Endodermal cell (in vitro differentiated cells): ENCODE data around the gene FTO. TPM values are rescaled to one million over a fixed set of nuclear protein-coding genes. Genes with fewer than 3 reads are reported as not detected.
A peak's percentile ranks its signal among the peaks of the same experiment; 100 is the strongest.

Source experiments
- DNase-seq: peaks from one replicate; pipeline ENCODE4 v3.0.0-alpha.2; 2017
- H3K27ac ChIP-seq: 2 replicates; pipeline ENCODE4 v1.5.1; 2013; ENCODE audit warnings: mild to moderate bottlenecking, low read depth, low read length, moderate library complexity
- H3K27me3 ChIP-seq: 2 replicates; pipeline ENCODE4 v1.6.1; 2013; ENCODE audit warnings: mild to moderate bottlenecking, low read length, moderate library complexity; ENCODE audit not compliant: insufficient read depth, control insufficient read depth, poor library complexity, severe bottlenecking
- H3K36me3 ChIP-seq: 2 replicates; pipeline ENCODE4 v1.7.0; 2013; ENCODE audit warnings: mild to moderate bottlenecking, low read length, moderate library complexity; ENCODE audit not compliant: control insufficient read depth, insufficient read depth
- H3K4me1 ChIP-seq: one replicate; pipeline ENCODE4 v1.7.0; 2013; ENCODE audit warnings: low read length; ENCODE audit not compliant: control insufficient read depth, insufficient read depth
- H3K4me3 ChIP-seq: 2 replicates; pipeline ENCODE4 v1.5.1; 2013; ENCODE audit warnings: mild to moderate bottlenecking, low read length, moderate library complexity
- H3K9ac ChIP-seq: 2 replicates; pipeline ENCODE4 v1.6.1; 2013; ENCODE audit warnings: mild to moderate bottlenecking, low read length, moderate library complexity; ENCODE audit not compliant: poor library complexity, severe bottlenecking; ENCODE audit errors: extremely low read depth
- H3K9me3 ChIP-seq: 2 replicates; pipeline ENCODE4 v1.6.1; 2013; ENCODE audit warnings: mild to moderate bottlenecking, low read length, moderate library complexity; ENCODE audit not compliant: control insufficient read depth
- H3K27ac Mint-ChIP-seq: 2 replicates; pipeline ENCODE4 v1.8.0; 2020; ENCODE audit warnings: mixed read lengths
- H3K27me3 Mint-ChIP-seq: 2 replicates; pipeline ENCODE4 v1.8.0; 2021; ENCODE audit warnings: mild to moderate bottlenecking, mixed read lengths; ENCODE audit not compliant: insufficient read depth
- H3K36me3 Mint-ChIP-seq: 2 replicates; pipeline ENCODE4 v1.8.0; 2020; ENCODE audit warnings: low read depth, mixed read lengths
- H3K4me1 Mint-ChIP-seq: 2 replicates; pipeline ENCODE4 v1.8.0; 2020; ENCODE audit warnings: mixed read lengths
- H3K4me3 Mint-ChIP-seq: 2 replicates; pipeline ENCODE4 v1.8.0; 2020; ENCODE audit warnings: mild to moderate bottlenecking, moderate library complexity, mixed read lengths
- H3K9me3 Mint-ChIP-seq: 2 replicates; pipeline ENCODE4 v1.8.0; 2020; ENCODE audit warnings: mild to moderate bottlenecking, mixed read lengths
- WGBS, 2 experiments: methylation state at CpG; one replicate each; pipeline versions ENCODE4 v1.1.5 to v1.1.7; 2013; ENCODE audit warnings: missing lambda C conversion rate in 2 of 2, mixed read lengths in 1 of 2; ENCODE audit not compliant: insufficient coverage in 1 of 2, insufficient read length in 1 of 2; 5-methylcytosine and 5-hydroxymethylcytosine counted together
- total RNA-seq, 2 donors: library from RNA; stranded (reverse); fragmentation: NEBNext Ultra II Directional in 1 of 2; extraction: Animal tissue kit (Norgen Biotek cat#: 25700) in 1 of 2; gene quantifications; 2 replicates in 1 of 2; 3 replicates in 1 of 2; pipeline ENCODE4 v1.2.1, GENCODE V29; 2021
- TF ChIP-seq, protein P1 (sequence below): fragments of 200-600 bp; sonication (generic); conservative IDR thresholded peaks from 2 replicates; pipeline ENCODE4 v1.5.0; 2021; ENCODE audit warnings: antibody characterized with exemption, mild to moderate bottlenecking

Gene FTO
- total RNA-seq, 2 donors from 2014 or later: 80.3 to 102 TPM

DNA sequence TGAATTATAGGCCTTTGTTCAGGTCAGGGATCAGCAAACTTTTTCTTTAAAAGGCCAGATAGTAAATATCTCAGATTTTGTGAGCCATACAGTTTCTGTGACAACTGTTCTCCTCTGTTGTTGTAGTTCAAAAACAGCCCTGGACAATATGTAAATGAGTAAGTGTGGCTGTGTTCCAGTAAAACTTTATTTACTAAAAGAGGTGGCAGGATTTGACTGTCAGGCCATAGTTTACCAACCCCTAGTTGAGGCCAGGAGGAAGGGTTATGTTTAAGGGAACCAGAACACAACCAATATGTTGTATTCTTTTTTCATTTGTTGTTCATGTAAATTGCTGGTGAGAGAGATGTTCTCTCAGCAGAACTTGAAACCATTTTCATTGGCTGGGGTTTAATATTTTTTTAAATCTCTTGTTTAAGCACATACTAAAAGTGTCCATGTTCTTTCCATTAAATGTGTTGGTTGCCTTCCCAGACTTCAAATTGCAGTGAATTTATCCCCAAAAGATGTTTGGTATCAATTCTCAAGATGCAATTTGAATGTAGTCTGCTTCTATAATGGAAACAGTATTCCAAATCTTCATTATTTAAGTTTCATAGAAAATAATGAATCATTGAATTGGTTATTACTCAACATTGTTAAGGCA, 260.3 kb downstream of the FTO start:
- H3K27me3 Mint-ChIP-seq: no peaks in the 10 kb centered on the region
- H3K36me3 Mint-ChIP-seq: no peaks in the 10 kb centered on the region
- Histone ChIP-seq H3K4me1 (no peaks in the 10 kb centered on the region), H3K27me3 (no peaks in the 10 kb centered on the region), H3K9me3 (no peaks in the 10 kb centered on the region), H3K27ac (no peak overlapping the region), H3K36me3 (no peaks in the 10 kb centered on the region), H3K4me3 (no peak overlapping the region), H3K9ac (no peak overlapping the region)
- no peak for DNase-seq
- TF ChIP-seq, protein P1, sequence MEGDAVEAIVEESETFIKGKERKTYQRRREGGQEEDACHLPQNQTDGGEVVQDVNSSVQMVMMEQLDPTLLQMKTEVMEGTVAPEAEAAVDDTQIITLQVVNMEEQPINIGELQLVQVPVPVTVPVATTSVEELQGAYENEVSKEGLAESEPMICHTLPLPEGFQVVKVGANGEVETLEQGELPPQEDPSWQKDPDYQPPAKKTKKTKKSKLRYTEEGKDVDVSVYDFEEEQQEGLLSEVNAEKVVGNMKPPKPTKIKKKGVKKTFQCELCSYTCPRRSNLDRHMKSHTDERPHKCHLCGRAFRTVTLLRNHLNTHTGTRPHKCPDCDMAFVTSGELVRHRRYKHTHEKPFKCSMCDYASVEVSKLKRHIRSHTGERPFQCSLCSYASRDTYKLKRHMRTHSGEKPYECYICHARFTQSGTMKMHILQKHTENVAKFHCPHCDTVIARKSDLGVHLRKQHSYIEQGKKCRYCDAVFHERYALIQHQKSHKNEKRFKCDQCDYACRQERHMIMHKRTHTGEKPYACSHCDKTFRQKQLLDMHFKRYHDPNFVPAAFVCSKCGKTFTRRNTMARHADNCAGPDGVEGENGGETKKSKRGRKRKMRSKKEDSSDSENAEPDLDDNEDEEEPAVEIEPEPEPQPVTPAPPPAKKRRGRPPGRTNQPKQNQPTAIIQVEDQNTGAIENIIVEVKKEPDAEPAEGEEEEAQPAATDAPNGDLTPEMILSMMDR: no peak
- H3K4me3 Mint-ChIP-seq: no peak overlapping the region
- no peaks in the 10 kb centered on the region for H3K9me3 Mint-ChIP-seq
- peaks cover 13% of the 10 kb centered on the region for H3K4me1 Mint-ChIP-seq
- no peak overlapping the region for H3K27ac Mint-ChIP-seq

DNA sequence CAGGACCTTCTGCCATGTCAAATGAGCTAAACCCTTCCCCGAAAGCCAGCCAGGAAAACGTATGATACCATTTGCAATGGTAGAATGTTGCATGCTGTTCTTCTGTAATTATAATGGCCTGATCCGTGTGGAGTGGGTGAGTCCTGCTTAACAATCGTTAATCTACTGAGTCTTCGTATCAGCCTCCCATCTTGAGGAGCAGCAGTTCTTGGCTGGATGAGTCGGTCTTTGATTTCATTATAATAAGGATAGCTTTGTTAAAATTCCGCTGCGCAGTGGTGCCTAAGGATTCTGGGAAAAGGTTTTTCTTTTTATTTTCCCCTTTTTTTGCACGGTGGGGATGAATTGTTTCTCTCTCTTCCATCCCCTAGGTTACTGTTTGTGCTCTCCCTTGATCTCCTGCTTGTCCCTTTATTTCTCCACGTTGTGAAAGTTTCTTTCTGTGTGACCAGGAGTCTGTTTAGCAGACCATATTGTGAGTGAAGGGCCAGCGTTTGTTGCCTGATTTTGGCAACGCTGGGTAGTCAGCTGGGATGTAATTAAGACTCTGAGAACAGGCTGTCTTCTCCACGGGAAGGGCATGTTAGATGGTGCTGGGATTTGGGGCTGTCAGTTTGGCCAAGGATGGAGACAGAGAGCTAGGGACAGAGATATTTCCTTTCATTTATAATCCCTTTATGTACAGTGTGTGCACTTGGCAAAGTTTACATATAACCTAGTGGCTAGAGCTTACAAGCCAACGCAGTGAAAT, 263.0 kb downstream of the FTO start:
- DNase-seq: no peak
- H3K4me1 Mint-ChIP-seq: peaks cover 13% of the 10 kb centered on the region
- Histone ChIP-seq H3K4me3 (no peak overlapping the region), H3K4me1 (no peaks in the 10 kb centered on the region), H3K9ac (no peak overlapping the region), H3K27me3 (no peaks in the 10 kb centered on the region), H3K9me3 (no peaks in the 10 kb centered on the region), H3K36me3 (no peaks in the 10 kb centered on the region), H3K27ac (peak overlapping the region; percentile 45)
- H3K36me3 Mint-ChIP-seq: no peaks in the 10 kb centered on the region
- 79 to 86% methylated on average over 6 to 13 of the region's 14 CpGs for whole genome bisulfite sequencing, 2 experiments
- no peak overlapping the region for H3K4me3 Mint-ChIP-seq
- H3K9me3 Mint-ChIP-seq: no peaks in the 10 kb centered on the region
- TF ChIP-seq, protein P1: no peak
- no peak overlapping the region for H3K27ac Mint-ChIP-seq
- H3K27me3 Mint-ChIP-seq: no peaks in the 10 kb centered on the region

DNA sequence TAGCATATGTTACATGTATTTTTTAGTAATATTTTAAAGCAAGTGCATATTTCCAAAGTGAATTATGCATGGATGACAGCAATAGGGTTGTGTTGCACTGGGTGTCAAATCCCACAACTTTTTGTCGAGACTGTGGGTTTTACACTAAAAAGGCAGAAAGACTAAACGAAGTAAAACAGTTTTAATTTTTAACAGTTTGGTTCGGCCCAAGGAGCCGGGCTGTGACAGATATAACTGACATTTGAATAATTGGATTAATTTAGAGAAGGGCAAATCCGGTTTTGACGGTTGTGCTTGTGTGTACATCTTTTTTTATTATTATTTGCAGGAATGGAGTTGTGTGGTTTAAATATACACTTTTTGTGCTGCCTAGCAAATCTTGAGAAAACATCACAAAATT, 263.6 kb downstream of the FTO start:
- DNase-seq: no peak
- Mint-ChIP-seq H3K36me3 (no peaks in the 10 kb centered on the region), H3K4me3 (no peak overlapping the region), H3K4me1 (peaks cover 13% of the 10 kb centered on the region), H3K27ac (no peak overlapping the region), H3K27me3 (no peaks in the 10 kb centered on the region), H3K9me3 (no peaks in the 10 kb centered on the region)
- TF ChIP-seq, protein P1: no peak
- H3K36me3 ChIP-seq: no peaks in the 10 kb centered on the region
- no peak overlapping the region for H3K27ac ChIP-seq
- no peaks in the 10 kb centered on the region for H3K27me3 ChIP-seq
- H3K4me1 ChIP-seq: no peaks in the 10 kb centered on the region
- H3K9me3 ChIP-seq: no peaks in the 10 kb centered on the region
- H3K9ac ChIP-seq: no peak overlapping the region
- no peak overlapping the region for H3K4me3 ChIP-seq
- WGBS, 2 experiments: 94 to 98% methylated on average over 4 to 6 of the region's 6 CpGs
